HG02623 (cell line): ENCODE results near the gene HNRNPCL2.
"Not testable (repeated sequence)": the region's sequence is repeated elsewhere in the genome, so short reads cannot be mapped to it uniquely, and the experiment has no call there.

Experiments
- ATAC-seq: cut with Tn5 transposase; IDR thresholded peaks from one replicate; pipeline ENCODE4 v1.9.1; 2021; ENCODE audit warnings: moderate library complexity; ENCODE audit not compliant: unreplicated experiment

The HNRNPCL2 gene

DNA sequence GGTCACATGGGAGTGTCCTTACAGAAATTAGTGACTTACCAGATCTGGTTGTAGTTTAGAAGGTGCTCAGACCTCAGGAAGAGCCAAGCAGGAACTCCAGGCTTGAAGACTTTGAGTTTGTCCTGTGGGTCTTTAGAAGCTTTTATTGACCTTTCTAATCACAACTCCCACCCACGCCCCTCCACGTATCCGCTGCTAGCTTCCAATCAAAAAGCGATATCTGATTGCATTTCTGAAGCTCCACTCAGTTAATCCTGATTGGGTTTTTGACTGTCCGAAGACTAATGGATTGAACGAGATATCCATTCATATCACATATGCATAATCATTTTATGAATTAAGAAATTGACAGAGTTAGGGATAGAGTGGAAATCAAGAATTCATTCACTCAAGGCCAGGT is at the start of gene HNRNPCL2:
Gene HNRNPCL2, minus strand, starts transcription at position 101 of the 400 bp plus-strand sequence. CDS start 454 bp downstream, outside the sequence.
- ATAC-seq: not testable (repeated sequence)

DNA sequence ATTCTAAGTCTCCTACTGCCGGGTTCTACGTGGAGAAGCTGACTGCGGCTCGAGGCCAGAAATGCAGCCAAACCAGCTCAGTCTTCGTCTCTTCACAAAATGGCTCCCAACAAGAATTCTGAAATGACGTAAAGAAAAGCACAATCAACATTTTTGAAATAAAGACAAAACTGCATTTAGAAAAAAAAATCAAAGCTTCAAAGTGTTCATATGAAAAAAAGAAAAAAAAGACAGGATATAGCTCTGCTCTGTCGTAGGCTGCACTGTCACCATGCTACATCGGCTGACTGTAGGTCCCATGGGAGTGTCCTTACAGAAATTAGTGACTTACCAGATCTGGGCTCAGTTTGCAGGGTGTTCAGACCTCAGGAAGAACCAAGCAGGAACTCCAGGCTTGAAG is 48.9 kb upstream of the HNRNPCL2 start, which contains the start of gene HNRNPCL4:
Gene HNRNPCL4, minus strand, starts transcription at position 101 of the 400 bp plus-strand sequence. CDS start 164 bp downstream, outside the sequence.
- not testable (repeated sequence) for ATAC-seq

DNA sequence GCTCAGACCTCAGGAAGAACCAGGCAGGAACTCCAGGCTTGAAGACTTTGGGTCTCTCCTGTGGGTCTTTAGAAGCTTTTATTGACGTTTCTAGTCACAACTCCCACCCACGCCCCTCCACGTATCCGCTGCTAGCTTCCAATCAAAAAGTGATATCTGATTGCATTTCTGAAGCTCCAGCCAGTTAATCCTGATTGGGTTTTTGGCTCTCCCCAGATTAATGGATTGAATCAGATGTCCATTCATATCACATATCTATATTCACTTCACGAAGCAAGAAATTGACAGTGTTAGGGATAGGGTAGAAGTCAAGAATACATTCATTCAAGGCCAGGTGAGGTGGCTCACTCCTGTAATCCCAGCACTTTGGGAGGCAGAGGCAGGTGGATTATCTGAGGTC is 39.3 kb upstream of the HNRNPCL2 start, which contains the start of gene PRAMEF26:
Gene PRAMEF26, minus strand, starts transcription at position 101 of the 400 bp plus-strand sequence. CDS start 2,914 bp downstream, outside the sequence.
- not testable (repeated sequence) for ATAC-seq

DNA sequence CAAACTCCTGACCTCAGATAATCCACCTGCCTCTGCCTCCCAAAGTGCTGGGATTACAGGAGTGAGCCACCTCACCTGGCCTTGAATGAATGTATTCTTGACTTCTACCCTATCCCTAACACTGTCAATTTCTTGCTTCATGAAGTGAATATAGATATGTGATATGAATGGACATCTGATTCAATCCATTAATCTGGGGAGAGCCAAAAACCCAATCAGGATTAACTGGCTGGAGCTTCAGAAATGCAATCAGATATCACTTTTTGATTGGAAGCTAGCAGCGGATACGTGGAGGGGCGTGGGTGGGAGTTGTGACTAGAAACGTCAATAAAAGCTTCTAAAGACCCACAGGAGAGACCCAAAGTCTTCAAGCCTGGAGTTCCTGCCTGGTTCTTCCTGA is 46.2 kb downstream of the HNRNPCL2 start, which contains the start of gene PRAMEF25:
Gene PRAMEF25, plus strand, starts transcription at position 301 of the 400 bp plus-strand sequence. CDS start 2,920 bp downstream, outside the sequence.
- not testable (repeated sequence) for ATAC-seq
